ENCODE data around the gene CACNG3.

CACNG3 gene

DNA sequence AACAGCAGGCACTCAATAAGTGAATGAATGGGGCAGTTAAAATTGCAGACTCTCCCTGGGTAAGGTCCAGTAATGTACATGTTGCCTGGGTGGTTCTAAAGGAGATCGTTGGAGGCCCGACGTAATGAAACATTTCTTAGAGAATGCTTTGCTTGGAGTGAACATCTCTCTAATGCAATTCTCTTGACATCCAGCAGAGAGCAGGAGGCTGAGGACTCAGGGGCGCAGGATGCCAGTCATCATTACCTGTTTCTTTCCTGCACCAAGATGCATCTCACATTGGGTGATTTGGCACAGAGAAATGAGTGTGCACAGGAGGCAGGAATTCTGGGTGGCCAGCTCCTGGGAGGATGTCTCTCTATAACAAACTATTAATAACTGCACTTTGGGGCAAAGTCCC, 152.9 kb downstream of the CACNG3 start:
- DNase-seq: no peak
